ENCODE data around the gene SYTL3. TPM values are rescaled to one million over a fixed set of nuclear protein-coding genes. Genes with fewer than 3 reads are reported as not detected.

Gene SYTL3
- total and polyA plus RNA-seq, 2 of the 8 experiments (the other 6 are each of a cell fraction or from before 2014, with no cell fraction given) = 0.27 to 0.99 TPM

GRCh38 chr6:158662607-158662953, 12.7 kb downstream of the SYTL3 start:
- no peak overlapping the region for H2AK5ac ChIP-seq (ENCODE audit: low read depth, low read length)
- H3K27ac ChIP-seq (ENCODE audit: low read depth, low read length) = no peak overlapping the region
- no peak overlapping the region for H2BK5ac ChIP-seq (ENCODE audit: low read depth, low read length)
- no peak overlapping the region for H4K8ac ChIP-seq (ENCODE audit: extremely low read depth, insufficient read depth, low read length)
- WGBS, 2 experiments (ENCODE audit: extremely low coverage in 1 of 2, insufficient coverage in 1 of 2, insufficient read length in 1 of 2, insufficient replicate concordance in 2 of 2, low coverage in 1 of 2, low lambda C conversion rate in 2 of 2, missing lambda C conversion rate in 1 of 2) = 88% methylated on average over 3 of the region's 3 CpGs; no CpG with 5 or more reads in 1 of the 2 experiments
- H3K4me3 ChIP-seq (ENCODE audit: extremely low read depth in 1 of 4, insufficient read depth in 2 of 4, low read depth in 3 of 4, low read length in 4 of 4) = no peak overlapping the region
- no peak overlapping the region for H3K56ac ChIP-seq (replicated peaks; ENCODE audit: insufficient read length, low read depth, low read length)
- no peaks in the 10 kb centered on the region for H3K23me2 ChIP-seq (ENCODE audit: low read depth, low read length)
- no peaks in the 10 kb centered on the region for H3K79me2 ChIP-seq (ENCODE audit: control insufficient read depth in 1 of 2, insufficient read depth in 2 of 2, low read length in 2 of 2)
- no peaks in the 10 kb centered on the region for H3K79me1 ChIP-seq (ENCODE audit: low read depth, low read length)
- H3K9ac ChIP-seq (replicated peaks in 1 of 4; ENCODE audit: extremely low read depth in 1 of 4, low read depth in 3 of 4, low read length in 3 of 4) = no peak overlapping the region
- no peaks in the 10 kb centered on the region for H3K9me3 ChIP-seq (ENCODE audit: insufficient read depth in 2 of 2, low read depth in 1 of 2, low read length in 1 of 2)
- DNase-seq (ENCODE audit: low read depth in 1 of 2, low spot score in 2 of 2) = no peak
- no peak overlapping the region for H4K5ac ChIP-seq (ENCODE audit: insufficient read length, low read depth, low read length)
- ChIA-PET POLR2A (ENCODE audit: partially characterized antibody) (interaction anchor here (2.1 kb wide), 1 partner anchor 18 kb away, joined by 8 read pairs; the partner anchor contains the start of gene DYNLT1), CTCF (ENCODE audit: partially characterized antibody) (interaction anchor here (1.3 to 7.3 kb wide), 5 partner anchors 11 to 57 kb away, joined by 4 to 104 read pairs (median 39); partner anchors contain the start of gene SYTL3)
- no peaks in the 10 kb centered on the region for H3K36me3 ChIP-seq (ENCODE audit: control insufficient read depth in 2 of 4, insufficient read depth in 4 of 4, low read length in 3 of 4)
- H3K14ac ChIP-seq (ENCODE audit: insufficient read length) = no peak overlapping the region
- no peak for FAIRE-seq
- no peak overlapping the region for H2BK20ac ChIP-seq (ENCODE audit: low read length)
- no peak overlapping the region for H3K4ac ChIP-seq (replicated peaks; ENCODE audit: insufficient read length, low read depth, low read length)
- no peak overlapping the region for H3K4me2 ChIP-seq (ENCODE audit: insufficient read depth in 1 of 2, low read depth in 2 of 2, low read length in 2 of 2)
- no peaks in the 10 kb centered on the region for H4K20me1 ChIP-seq (replicated peaks in 1 of 2; ENCODE audit: control insufficient read depth in 1 of 2, insufficient read depth in 2 of 2, low read length in 2 of 2)
- no peak overlapping the region for H3K18ac ChIP-seq (ENCODE audit: extremely low read depth, low read length)
- peaks cover 0 to 8% (median 4%) of the 10 kb centered on the region in 4 experiments; a peak in 4 of 7 replicates for H3K4me1 ChIP-seq (replicated peaks in 1 of 4; ENCODE audit: control insufficient read depth in 3 of 4, insufficient read depth in 4 of 4, low read length in 3 of 4)
- no peak overlapping the region for H2AFZ ChIP-seq (ENCODE audit: low read length)
- no peak overlapping the region for H4K91ac ChIP-seq (replicated peaks; ENCODE audit: insufficient read length, low read length)
- H3K27me3 ChIP-seq (replicated peaks in 1 of 4; ENCODE audit: control insufficient read depth in 3 of 4, extremely low read depth in 1 of 4, insufficient read depth in 3 of 4, low read length in 3 of 4) = no peaks in the 10 kb centered on the region; a peak in 1 of 7 replicates
- no peak overlapping the region for H2BK12ac ChIP-seq (ENCODE audit: low read depth, low read length)
- H2BK15ac ChIP-seq (ENCODE audit: low read length) = no peak overlapping the region
- H2BK120ac ChIP-seq (replicated peaks; ENCODE audit: low read depth, low read length) = no peak overlapping the region
- H3K23ac ChIP-seq (ENCODE audit: insufficient read length) = no peak overlapping the region
- TF ChIP-seq BACH1 (IDR thresholded peaks at IDR 0.05; ENCODE audit: low read length) = no peak
- TF ChIP-seq KDM5A (IDR thresholded peaks at IDR 0.05; ENCODE audit: low read length) = no peak
- TF ChIP-seq SP1 (IDR thresholded peaks at IDR 0.05; ENCODE audit: low read depth, low read length) = no peak
- no peak for TF ChIP-seq CEBPB (IDR thresholded peaks at IDR 0.05; ENCODE audit: low read depth, low read length)
- TF ChIP-seq MAX (IDR thresholded peaks at IDR 0.05) = no peak
- no peak for TF ChIP-seq EZH2 (IDR thresholded peaks at IDR 0.05; ENCODE audit: low read depth, low read length, severe bottlenecking)
- no peak for TF ChIP-seq POLR2AphosphoS5 (IDR thresholded peaks at IDR 0.05; ENCODE audit: low read depth, low read length)
- TF ChIP-seq ASH2L (IDR thresholded peaks at IDR 0.05; ENCODE audit: low read length) = no peak
- no peak for TF ChIP-seq TBP (IDR thresholded peaks at IDR 0.05; ENCODE audit: low read depth, low read length)
- TF ChIP-seq SUZ12 (IDR thresholded peaks at IDR 0.05; ENCODE audit: low read length) = no peak
- TF ChIP-seq BRCA1 (IDR thresholded peaks at IDR 0.05; ENCODE audit: low read depth, low read length) = no peak
- no peak for TF ChIP-seq NANOG (IDR thresholded peaks at IDR 0.05; ENCODE audit: insufficient read depth, low read depth, low read length, poor library complexity, severe bottlenecking)
- no peak for TF ChIP-seq EP300 (IDR thresholded peaks at IDR 0.05; ENCODE audit: borderline replicate concordance in 1 of 2, low read depth in 2 of 2, low read length in 2 of 2)
